Right lobe of liver (tissue), 4 donors: Measurements from ENCODE around the gene DSCAM.

ENCODE experiments used
- POLR2A ChIP-seq: fragments of 450-650 bp; IDR thresholded peaks from one replicate; pipeline ENCODE4 v1.6.1; 2017; ENCODE audit warnings: antibody characterized with exemption, mild to moderate bottlenecking
- TF ChIP-seq, protein P1 (sequence below), 4 donors: fragments of 200-600 bp in 3 of 4; fragments of 450-650 bp in 1 of 4; IDR thresholded peaks; one replicate each; pipeline versions ENCODE4 v1.5.1 to v1.8.0; 2016 to 2022; ENCODE audit warnings: antibody characterized with exemption in 4 of 4, mild to moderate bottlenecking in 2 of 4
- donor health status: DM: no; HTN: no; CAD: no.
- donor health status: DM: no; HTN: no; CAD: no.
- donor health status: DM: no; HTN: yes; CAD: no.

DNA sequence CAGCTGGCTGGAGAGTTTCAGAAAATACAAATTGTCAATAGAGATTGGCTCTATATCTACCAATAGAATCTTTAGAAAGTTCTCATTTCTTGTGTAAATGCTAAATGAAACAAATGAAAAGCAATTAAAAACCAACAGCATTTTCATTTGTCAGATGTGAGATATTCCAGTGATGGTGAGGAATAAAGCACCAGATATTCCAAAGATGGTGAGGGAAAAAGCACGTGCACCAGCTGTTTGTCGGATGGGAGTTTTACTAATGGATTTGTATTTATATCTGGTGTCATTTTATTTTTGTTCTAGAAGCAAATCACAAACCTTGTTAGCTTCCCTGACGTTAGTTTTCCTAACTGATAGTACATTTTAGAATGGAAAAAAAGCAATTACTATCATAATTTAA is 790.9 kb downstream of the DSCAM start:
- no peak for TF ChIP-seq POLR2A
- TF ChIP-seq, protein P1, sequence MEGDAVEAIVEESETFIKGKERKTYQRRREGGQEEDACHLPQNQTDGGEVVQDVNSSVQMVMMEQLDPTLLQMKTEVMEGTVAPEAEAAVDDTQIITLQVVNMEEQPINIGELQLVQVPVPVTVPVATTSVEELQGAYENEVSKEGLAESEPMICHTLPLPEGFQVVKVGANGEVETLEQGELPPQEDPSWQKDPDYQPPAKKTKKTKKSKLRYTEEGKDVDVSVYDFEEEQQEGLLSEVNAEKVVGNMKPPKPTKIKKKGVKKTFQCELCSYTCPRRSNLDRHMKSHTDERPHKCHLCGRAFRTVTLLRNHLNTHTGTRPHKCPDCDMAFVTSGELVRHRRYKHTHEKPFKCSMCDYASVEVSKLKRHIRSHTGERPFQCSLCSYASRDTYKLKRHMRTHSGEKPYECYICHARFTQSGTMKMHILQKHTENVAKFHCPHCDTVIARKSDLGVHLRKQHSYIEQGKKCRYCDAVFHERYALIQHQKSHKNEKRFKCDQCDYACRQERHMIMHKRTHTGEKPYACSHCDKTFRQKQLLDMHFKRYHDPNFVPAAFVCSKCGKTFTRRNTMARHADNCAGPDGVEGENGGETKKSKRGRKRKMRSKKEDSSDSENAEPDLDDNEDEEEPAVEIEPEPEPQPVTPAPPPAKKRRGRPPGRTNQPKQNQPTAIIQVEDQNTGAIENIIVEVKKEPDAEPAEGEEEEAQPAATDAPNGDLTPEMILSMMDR (IDR thresholded peaks at IDR 0.05) = no peak
